Endodermal cell (in vitro differentiated cells): Measurements from ENCODE around the gene RESF1. TPM values are rescaled to one million over a fixed set of nuclear protein-coding genes. Genes with fewer than 3 reads are reported as not detected.
A peak's percentile ranks its signal among the peaks of the same experiment; 100 is the strongest.

ENCODE experiments used
- DNase-seq: peaks from one replicate; pipeline ENCODE4 v3.0.0-alpha.2; 2017
- H3K27ac ChIP-seq: 2 replicates; pipeline ENCODE4 v1.5.1; 2013; ENCODE audit warnings: mild to moderate bottlenecking, low read depth, low read length, moderate library complexity
- H3K27me3 ChIP-seq: 2 replicates; pipeline ENCODE4 v1.6.1; 2013; ENCODE audit warnings: mild to moderate bottlenecking, low read length, moderate library complexity; ENCODE audit not compliant: insufficient read depth, control insufficient read depth, poor library complexity, severe bottlenecking
- H3K36me3 ChIP-seq: 2 replicates; pipeline ENCODE4 v1.7.0; 2013; ENCODE audit warnings: mild to moderate bottlenecking, low read length, moderate library complexity; ENCODE audit not compliant: control insufficient read depth, insufficient read depth
- H3K4me1 ChIP-seq: one replicate; pipeline ENCODE4 v1.7.0; 2013; ENCODE audit warnings: low read length; ENCODE audit not compliant: control insufficient read depth, insufficient read depth
- H3K4me3 ChIP-seq: 2 replicates; pipeline ENCODE4 v1.5.1; 2013; ENCODE audit warnings: mild to moderate bottlenecking, low read length, moderate library complexity
- H3K9ac ChIP-seq: 2 replicates; pipeline ENCODE4 v1.6.1; 2013; ENCODE audit warnings: mild to moderate bottlenecking, low read length, moderate library complexity; ENCODE audit not compliant: poor library complexity, severe bottlenecking; ENCODE audit errors: extremely low read depth
- H3K9me3 ChIP-seq: 2 replicates; pipeline ENCODE4 v1.6.1; 2013; ENCODE audit warnings: mild to moderate bottlenecking, low read length, moderate library complexity; ENCODE audit not compliant: control insufficient read depth
- H3K27ac Mint-ChIP-seq: 2 replicates; pipeline ENCODE4 v1.8.0; 2020; ENCODE audit warnings: mixed read lengths
- H3K27me3 Mint-ChIP-seq: 2 replicates; pipeline ENCODE4 v1.8.0; 2021; ENCODE audit warnings: mild to moderate bottlenecking, mixed read lengths; ENCODE audit not compliant: insufficient read depth
- H3K36me3 Mint-ChIP-seq: 2 replicates; pipeline ENCODE4 v1.8.0; 2020; ENCODE audit warnings: low read depth, mixed read lengths
- H3K4me1 Mint-ChIP-seq: 2 replicates; pipeline ENCODE4 v1.8.0; 2020; ENCODE audit warnings: mixed read lengths
- H3K4me3 Mint-ChIP-seq: 2 replicates; pipeline ENCODE4 v1.8.0; 2020; ENCODE audit warnings: mild to moderate bottlenecking, moderate library complexity, mixed read lengths
- H3K9me3 Mint-ChIP-seq: 2 replicates; pipeline ENCODE4 v1.8.0; 2020; ENCODE audit warnings: mild to moderate bottlenecking, mixed read lengths
- WGBS, 2 experiments: methylation state at CpG; one replicate each; pipeline versions ENCODE4 v1.1.5 to v1.1.7; 2013; ENCODE audit warnings: missing lambda C conversion rate in 2 of 2, mixed read lengths in 1 of 2; ENCODE audit not compliant: insufficient coverage in 1 of 2, insufficient read length in 1 of 2; 5-methylcytosine and 5-hydroxymethylcytosine counted together
- total RNA-seq, 2 donors: library from RNA; stranded (reverse); fragmentation: NEBNext Ultra II Directional in 1 of 2; extraction: Animal tissue kit (Norgen Biotek cat#: 25700) in 1 of 2; gene quantifications; 2 replicates in 1 of 2; 3 replicates in 1 of 2; pipeline ENCODE4 v1.2.1, GENCODE V29; 2021
- TF ChIP-seq, protein P1 (sequence below): fragments of 200-600 bp; sonication (generic); conservative IDR thresholded peaks from 2 replicates; pipeline ENCODE4 v1.5.0; 2021; ENCODE audit warnings: antibody characterized with exemption, mild to moderate bottlenecking

The RESF1 gene
- total RNA-seq, 2 donors from 2014 or later = 152 to 201 TPM

DNA sequence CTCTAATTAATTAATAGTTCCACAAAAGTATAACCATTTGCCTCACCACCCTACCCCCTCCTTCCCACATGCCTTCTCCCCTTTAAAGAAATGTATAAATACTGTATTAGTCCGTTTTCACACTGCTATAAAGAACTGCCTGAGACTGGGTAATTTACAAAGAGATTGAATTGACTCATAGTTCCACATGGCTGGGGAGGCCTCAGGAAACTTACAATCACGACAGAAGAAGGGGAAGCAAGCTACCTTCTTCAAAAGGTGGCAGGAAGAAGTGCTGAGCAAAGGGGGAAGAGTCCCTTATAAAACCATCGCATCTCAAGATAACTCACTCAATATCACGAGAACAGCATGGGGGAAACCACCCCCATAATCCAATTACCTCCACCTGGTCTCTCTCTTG lies 8.2 kb upstream of the RESF1 start:
- Mint-ChIP-seq H3K36me3 (peaks cover 35% of the 10 kb centered on the region), H3K4me1 (peaks cover 11% of the 10 kb centered on the region)
- TF ChIP-seq, protein P1, sequence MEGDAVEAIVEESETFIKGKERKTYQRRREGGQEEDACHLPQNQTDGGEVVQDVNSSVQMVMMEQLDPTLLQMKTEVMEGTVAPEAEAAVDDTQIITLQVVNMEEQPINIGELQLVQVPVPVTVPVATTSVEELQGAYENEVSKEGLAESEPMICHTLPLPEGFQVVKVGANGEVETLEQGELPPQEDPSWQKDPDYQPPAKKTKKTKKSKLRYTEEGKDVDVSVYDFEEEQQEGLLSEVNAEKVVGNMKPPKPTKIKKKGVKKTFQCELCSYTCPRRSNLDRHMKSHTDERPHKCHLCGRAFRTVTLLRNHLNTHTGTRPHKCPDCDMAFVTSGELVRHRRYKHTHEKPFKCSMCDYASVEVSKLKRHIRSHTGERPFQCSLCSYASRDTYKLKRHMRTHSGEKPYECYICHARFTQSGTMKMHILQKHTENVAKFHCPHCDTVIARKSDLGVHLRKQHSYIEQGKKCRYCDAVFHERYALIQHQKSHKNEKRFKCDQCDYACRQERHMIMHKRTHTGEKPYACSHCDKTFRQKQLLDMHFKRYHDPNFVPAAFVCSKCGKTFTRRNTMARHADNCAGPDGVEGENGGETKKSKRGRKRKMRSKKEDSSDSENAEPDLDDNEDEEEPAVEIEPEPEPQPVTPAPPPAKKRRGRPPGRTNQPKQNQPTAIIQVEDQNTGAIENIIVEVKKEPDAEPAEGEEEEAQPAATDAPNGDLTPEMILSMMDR = no peak

DNA sequence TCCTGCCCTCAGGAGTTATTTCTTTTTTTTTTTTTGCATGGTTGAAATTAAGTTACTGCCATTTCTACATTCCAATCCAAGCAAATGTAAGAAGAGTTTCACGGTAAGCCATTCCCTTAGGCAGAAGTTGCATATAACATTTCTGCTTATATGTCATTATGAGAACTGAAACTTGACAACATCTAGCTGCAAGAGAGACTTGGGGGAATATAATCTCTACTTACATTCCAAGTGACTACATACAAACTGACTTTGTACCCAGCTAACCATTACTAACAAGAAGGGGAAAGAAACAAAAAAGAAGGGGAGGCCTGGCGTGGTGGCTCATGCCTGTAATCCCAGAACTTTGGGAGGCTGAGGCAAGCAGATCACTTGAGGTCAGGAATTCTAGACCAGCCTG lies 7.3 kb upstream of the RESF1 start:
- Mint-ChIP-seq H3K27ac (no peak overlapping the region), H3K27me3 (no peaks in the 10 kb centered on the region), H3K36me3 (peaks cover 38% of the 10 kb centered on the region), H3K4me3 (no peak overlapping the region), H3K9me3 (peaks cover 67% of the 10 kb centered on the region), H3K4me1 (peaks cover 11% of the 10 kb centered on the region)
- no peak overlapping the region for H3K4me3 ChIP-seq
- H3K9me3 ChIP-seq = peaks cover 75% of the 10 kb centered on the region
- TF ChIP-seq, protein P1 = no peak
- no peaks in the 10 kb centered on the region for H3K36me3 ChIP-seq
- 89 to 100% methylated on average over 1 to 2 of the region's 2 CpGs for WGBS, 2 experiments
- DNase-seq = no peak
- no peaks in the 10 kb centered on the region for H3K4me1 ChIP-seq
- no peak overlapping the region for H3K27ac ChIP-seq
- H3K9ac ChIP-seq = no peak overlapping the region
- no peaks in the 10 kb centered on the region for H3K27me3 ChIP-seq

More for the DNA sequence above, 8.2 kb upstream of the RESF1 start:
- WGBS, 2 experiments = 51 to 100% methylated on average over 1 to 2 of the region's 4 CpGs
- Histone ChIP-seq H3K4me3 (peak overlapping the region; percentile 67), H3K36me3 (no peaks in the 10 kb centered on the region), H3K9ac (no peak overlapping the region), H3K27me3 (no peaks in the 10 kb centered on the region), H3K27ac (no peak overlapping the region), H3K4me1 (no peaks in the 10 kb centered on the region), H3K9me3 (peaks cover 75% of the 10 kb centered on the region)
- H3K27me3 Mint-ChIP-seq = no peaks in the 10 kb centered on the region
- no peak for DNase-seq
- no peak overlapping the region for H3K27ac Mint-ChIP-seq
- peaks cover 69% of the 10 kb centered on the region for H3K9me3 Mint-ChIP-seq
- no peak overlapping the region for H3K4me3 Mint-ChIP-seq

DNA sequence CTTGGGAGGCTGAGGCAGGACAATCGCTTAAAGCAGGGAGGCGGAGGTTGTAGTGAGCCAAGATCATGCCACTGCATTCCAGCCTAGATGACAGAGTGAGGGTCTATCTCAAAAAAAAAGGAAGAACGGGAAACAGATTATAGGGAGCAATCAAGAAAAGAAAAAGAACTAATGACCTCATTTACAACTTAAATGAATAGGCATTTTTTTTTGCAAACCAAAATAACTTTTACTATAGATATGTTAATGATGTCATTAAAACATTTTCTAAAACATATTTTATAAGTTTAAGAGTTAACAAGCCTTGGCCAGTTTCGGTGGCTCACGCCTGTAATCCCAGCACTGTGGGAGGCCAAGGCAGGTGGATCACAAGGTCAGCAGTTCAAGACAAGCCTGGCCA lies 6.8 kb upstream of the RESF1 start:
- Histone ChIP-seq H3K27ac (no peak overlapping the region), H3K4me3 (no peak overlapping the region), H3K9ac (no peak overlapping the region), H3K36me3 (no peaks in the 10 kb centered on the region), H3K27me3 (no peaks in the 10 kb centered on the region), H3K4me1 (no peaks in the 10 kb centered on the region), H3K9me3 (peaks cover 70% of the 10 kb centered on the region)
- TF ChIP-seq, protein P1 = no peak
- no peaks in the 10 kb centered on the region for H3K27me3 Mint-ChIP-seq
- DNase-seq = peak; percentile 5
- H3K27ac Mint-ChIP-seq = no peak overlapping the region
- H3K36me3 Mint-ChIP-seq = peaks cover 38% of the 10 kb centered on the region
- H3K9me3 Mint-ChIP-seq = peaks cover 67% of the 10 kb centered on the region
- 95 to 100% methylated on average over 2 to 4 of the region's 5 CpGs for WGBS, 2 experiments
- H3K4me3 Mint-ChIP-seq = no peak overlapping the region
- peaks cover 13% of the 10 kb centered on the region for H3K4me1 Mint-ChIP-seq
